Neural cell (in vitro differentiated cells): ENCODE data around the gene CA6.

Experiments used
- CTCF ChIP-seq: fragments of 450-650 bp; IDR thresholded peaks from 2 replicates; pipeline ENCODE4 v1.5.1; 2014; ENCODE audit warnings: antibody characterized with exemption, mild to moderate bottlenecking, moderate library complexity; ENCODE audit not compliant: poor library complexity, severe bottlenecking
- EP300 ChIP-seq: fragments of 450-650 bp; conservative IDR thresholded peaks from 2 replicates; pipeline ENCODE4 v1.6.1; 2014; ENCODE audit warnings: antibody characterized with exemption, mild to moderate bottlenecking, moderate library complexity; ENCODE audit not compliant: poor library complexity, severe bottlenecking
- EZH2 ChIP-seq: fragments of 200-600, 300-800 bp; shearing (Covaris generic), sonication (generic); IDR thresholded peaks from 2 replicates; pipeline ENCODE4 v1.6.1; 2014; ENCODE audit warnings: antibody characterized with exemption, low read length, borderline replicate concordance, mild to moderate bottlenecking; ENCODE audit not compliant: insufficient read depth, poor library complexity, severe bottlenecking
- MXI1 ChIP-seq: fragments of 450-650 bp; conservative IDR thresholded peaks from 2 replicates; pipeline ENCODE4 v1.6.1; 2014; ENCODE audit warnings: antibody characterized with exemption, mild to moderate bottlenecking; ENCODE audit not compliant: poor library complexity, severe bottlenecking
- POLR2AphosphoS5 ChIP-seq: IDR thresholded peaks from 2 replicates; pipeline ENCODE4 v1.6.1; 2012
- RAD21 ChIP-seq: fragments of 450-650 bp; conservative IDR thresholded peaks from 2 replicates; pipeline ENCODE4 v1.6.1; 2014; ENCODE audit warnings: antibody characterized with exemption, mild to moderate bottlenecking, moderate library complexity
- REST ChIP-seq: IDR thresholded peaks from 2 replicates; pipeline ENCODE4 v1.6.1; 2012; ENCODE audit warnings: borderline replicate concordance
- SMC3 ChIP-seq: fragments of 450-650 bp; conservative IDR thresholded peaks from 2 replicates; pipeline ENCODE4 v1.6.1; 2014; ENCODE audit warnings: antibody characterized with exemption, mild to moderate bottlenecking, moderate library complexity; ENCODE audit not compliant: poor library complexity
- TAF1 ChIP-seq: IDR thresholded peaks from 2 replicates; pipeline ENCODE4 v1.6.1; 2012; ENCODE audit warnings: low read depth

DNA sequence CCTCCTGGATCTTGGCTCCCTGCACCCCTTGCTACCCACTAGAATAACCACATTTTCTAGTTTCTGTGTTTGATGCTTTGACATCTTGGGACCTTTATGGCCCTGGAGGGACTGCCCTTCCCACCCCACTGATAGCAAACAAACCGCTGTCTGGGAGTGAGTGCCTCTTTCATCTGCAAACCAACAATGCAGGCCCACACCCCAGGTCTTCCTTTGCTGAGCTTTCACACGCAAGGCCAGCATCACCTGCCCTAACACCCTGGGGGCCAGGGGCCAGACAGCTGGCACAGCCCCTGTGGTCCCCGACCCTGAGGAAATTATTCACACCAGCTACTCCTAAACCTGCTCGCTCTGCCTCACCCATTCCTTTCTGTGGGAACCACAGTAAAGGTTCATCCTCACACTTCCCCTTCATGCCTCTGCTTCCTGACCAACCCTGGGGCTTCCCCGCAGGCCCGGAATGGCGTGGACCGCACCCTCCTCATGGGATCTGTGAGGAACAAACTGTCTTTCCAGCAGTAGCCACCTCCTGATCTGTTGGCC is 65.2 kb downstream of the CA6 start:
- TF ChIP-seq REST (no peak), CTCF (no peak), TAF1 (no peak), EZH2 (no peak), POLR2AphosphoS5 (no peak), RAD21 (no peak), EP300 (no peak), SMC3 (no peak), MXI1 (no peak)
